Measurements from ENCODE around the gene UBE2O.

DNA sequence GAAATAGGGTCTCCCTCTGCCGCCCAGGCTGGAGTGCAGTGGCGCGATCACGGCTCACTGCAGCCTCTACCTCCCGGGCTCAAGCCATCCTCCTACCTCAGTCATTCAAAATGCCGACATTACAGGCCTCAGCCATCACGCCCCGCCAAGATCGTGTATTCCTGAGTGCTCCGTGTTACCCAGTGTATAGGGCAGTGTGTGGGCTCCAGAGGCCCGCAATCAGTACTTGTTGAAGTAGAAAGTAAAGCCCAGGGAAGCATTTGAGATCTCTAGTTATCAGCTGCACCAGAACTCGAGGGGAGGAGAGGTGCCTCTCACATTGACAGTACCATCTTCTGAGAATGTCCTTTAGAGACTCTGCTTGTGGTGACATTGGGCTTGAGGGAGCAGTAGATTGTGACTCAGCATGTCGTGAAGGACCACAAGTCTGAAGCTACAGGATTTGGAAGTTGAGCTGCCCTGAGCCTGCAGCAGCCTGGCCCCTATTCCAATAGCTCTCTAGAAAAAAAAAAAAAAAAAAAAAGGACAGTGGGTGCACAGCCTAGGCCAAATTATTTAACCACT lies 98.1 kb downstream of the UBE2O start:
- TF ChIP-seq POLR2A (IDR thresholded peaks at IDR 0.05), result no peak
- TF ChIP-seq, protein P1, sequence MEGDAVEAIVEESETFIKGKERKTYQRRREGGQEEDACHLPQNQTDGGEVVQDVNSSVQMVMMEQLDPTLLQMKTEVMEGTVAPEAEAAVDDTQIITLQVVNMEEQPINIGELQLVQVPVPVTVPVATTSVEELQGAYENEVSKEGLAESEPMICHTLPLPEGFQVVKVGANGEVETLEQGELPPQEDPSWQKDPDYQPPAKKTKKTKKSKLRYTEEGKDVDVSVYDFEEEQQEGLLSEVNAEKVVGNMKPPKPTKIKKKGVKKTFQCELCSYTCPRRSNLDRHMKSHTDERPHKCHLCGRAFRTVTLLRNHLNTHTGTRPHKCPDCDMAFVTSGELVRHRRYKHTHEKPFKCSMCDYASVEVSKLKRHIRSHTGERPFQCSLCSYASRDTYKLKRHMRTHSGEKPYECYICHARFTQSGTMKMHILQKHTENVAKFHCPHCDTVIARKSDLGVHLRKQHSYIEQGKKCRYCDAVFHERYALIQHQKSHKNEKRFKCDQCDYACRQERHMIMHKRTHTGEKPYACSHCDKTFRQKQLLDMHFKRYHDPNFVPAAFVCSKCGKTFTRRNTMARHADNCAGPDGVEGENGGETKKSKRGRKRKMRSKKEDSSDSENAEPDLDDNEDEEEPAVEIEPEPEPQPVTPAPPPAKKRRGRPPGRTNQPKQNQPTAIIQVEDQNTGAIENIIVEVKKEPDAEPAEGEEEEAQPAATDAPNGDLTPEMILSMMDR (IDR thresholded peaks at IDR 0.05), result no peak

All from lower leg skin (tissue), 3 donors.